ENCODE measurements around the gene APPBP2. TPM values are rescaled to one million over a fixed set of nuclear protein-coding genes. Genes with fewer than 3 reads are reported as not detected.

The APPBP2 gene
- total and polyA plus RNA-seq, 8 donors = 4.8 to 55.8 (median 17.0) TPM

GRCh38 chr17:60447375-60447774 lies 78.7 kb downstream of the APPBP2 start:
- H3K9me3 ChIP-seq = no peaks in the 10 kb centered on the region
- H3K4me1 ChIP-seq = peaks cover 0 to 8% (median 0%) of the 10 kb centered on the region in 4 donors
- no peaks in the 10 kb centered on the region for H3K27me3 ChIP-seq
- H3K27ac ChIP-seq = no peak overlapping the region
- H3K4me3 ChIP-seq = no peak overlapping the region
- peaks cover 20 to 88% (median 73%) of the 10 kb centered on the region in 4 donors for H3K36me3 ChIP-seq
- no peak for TF ChIP-seq EP300 (IDR thresholded peaks at IDR 0.05)
- no peak for TF ChIP-seq POLR2AphosphoS5 (IDR thresholded peaks at IDR 0.05)
- TF ChIP-seq POLR2A (IDR thresholded peaks at IDR 0.05) = no peak
- no peak for TF ChIP-seq CTCF (IDR thresholded peaks at IDR 0.05)
- WGBS, 5 donors = 94 to 97% (median 96%) methylated on average over 8 of the region's 8 CpGs
- intact Hi-C loops (cut with DNase I; ENCODE audit: low total_unique reads) = no loop called here
- DNase-seq = no peak

- H3K4me1 ChIP-seq = peaks cover 0 to 17% (median 0%) of the 10 kb centered on the region in 4 donors
- H3K27me3 ChIP-seq = no peaks in the 10 kb centered on the region
- no peak for TF ChIP-seq POLR2A (IDR thresholded peaks at IDR 0.05)
- no peak for TF ChIP-seq POLR2AphosphoS5 (IDR thresholded peaks at IDR 0.05)
- no peak for TF ChIP-seq CTCF (IDR thresholded peaks at IDR 0.05)
- TF ChIP-seq EP300 (IDR thresholded peaks at IDR 0.05) = no peak
- H3K36me3 ChIP-seq = peaks cover 8 to 66% (median 51%) of the 10 kb centered on the region in 4 donors
- DNase-seq = no peak
- H3K4me3 ChIP-seq = no peak overlapping the region
- no peaks in the 10 kb centered on the region for H3K9me3 ChIP-seq
- intact Hi-C loops (cut with DNase I; ENCODE audit: low total_unique reads) = no loop called here
- H3K27ac ChIP-seq = no peak overlapping the region
These were observed 80.9 kb downstream of the APPBP2 start for GRCh38 chr17:60445144-60445543.

GRCh38 chr17:60443713-60444112 lies 82.3 kb downstream of the APPBP2 start:
- no peaks in the 10 kb centered on the region for H3K9me3 ChIP-seq
- no peaks in the 10 kb centered on the region for H3K27me3 ChIP-seq
- no peak for TF ChIP-seq CTCF (IDR thresholded peaks at IDR 0.05)
- no peak for TF ChIP-seq POLR2AphosphoS5 (IDR thresholded peaks at IDR 0.05)
- no peak for TF ChIP-seq EP300 (IDR thresholded peaks at IDR 0.05)
- no peak for TF ChIP-seq POLR2A (IDR thresholded peaks at IDR 0.05)
- intact Hi-C loops (cut with DNase I; ENCODE audit: low total_unique reads) = no loop called here
- peaks cover 8 to 51% (median 36%) of the 10 kb centered on the region in 4 donors for H3K36me3 ChIP-seq
- H3K4me1 ChIP-seq = peaks cover 0 to 17% (median 0%) of the 10 kb centered on the region in 4 donors
- no peak overlapping the region for H3K4me3 ChIP-seq
- H3K27ac ChIP-seq = no peak overlapping the region
- WGBS, 5 donors = 65 to 83% (median 80%) methylated on average over 6 of the region's 6 CpGs
- DNase-seq = no peak

GRCh38 chr17:60442271-60443173 lies 83.5 kb downstream of the APPBP2 start:
- DNase-seq = peak in 1 of 2 donors; percentile 27
- H3K27ac ChIP-seq = peak overlapping the region in 1 of 5 donors; percentile 5
- WGBS, 5 donors = 64 to 77% (median 71%) methylated on average over 6 of the region's 6 CpGs
- TF ChIP-seq POLR2AphosphoS5 (IDR thresholded peaks at IDR 0.05) (no peak), CTCF (IDR thresholded peaks at IDR 0.05) (no peak), EP300 (IDR thresholded peaks at IDR 0.05) (no peak), POLR2A (IDR thresholded peaks at IDR 0.05) (no peak)
- H3K27me3 ChIP-seq = no peaks in the 10 kb centered on the region
- H3K36me3 ChIP-seq = peaks cover 8 to 39% (median 25%) of the 10 kb centered on the region in 4 donors
- no peak overlapping the region for H3K4me3 ChIP-seq
- peaks cover 0 to 17% (median 0%) of the 10 kb centered on the region in 4 donors for H3K4me1 ChIP-seq
- intact Hi-C loops (cut with DNase I; ENCODE audit: low total_unique reads) = no loop called here
- no peaks in the 10 kb centered on the region for H3K9me3 ChIP-seq
